EL (cell line): ENCODE results near the gene TMEM201.

ENCODE experiments used
- DNase-seq: peaks from one replicate; pipeline ENCODE4 v3.0.0-alpha.2; 2016

Gene TMEM201

DNA sequence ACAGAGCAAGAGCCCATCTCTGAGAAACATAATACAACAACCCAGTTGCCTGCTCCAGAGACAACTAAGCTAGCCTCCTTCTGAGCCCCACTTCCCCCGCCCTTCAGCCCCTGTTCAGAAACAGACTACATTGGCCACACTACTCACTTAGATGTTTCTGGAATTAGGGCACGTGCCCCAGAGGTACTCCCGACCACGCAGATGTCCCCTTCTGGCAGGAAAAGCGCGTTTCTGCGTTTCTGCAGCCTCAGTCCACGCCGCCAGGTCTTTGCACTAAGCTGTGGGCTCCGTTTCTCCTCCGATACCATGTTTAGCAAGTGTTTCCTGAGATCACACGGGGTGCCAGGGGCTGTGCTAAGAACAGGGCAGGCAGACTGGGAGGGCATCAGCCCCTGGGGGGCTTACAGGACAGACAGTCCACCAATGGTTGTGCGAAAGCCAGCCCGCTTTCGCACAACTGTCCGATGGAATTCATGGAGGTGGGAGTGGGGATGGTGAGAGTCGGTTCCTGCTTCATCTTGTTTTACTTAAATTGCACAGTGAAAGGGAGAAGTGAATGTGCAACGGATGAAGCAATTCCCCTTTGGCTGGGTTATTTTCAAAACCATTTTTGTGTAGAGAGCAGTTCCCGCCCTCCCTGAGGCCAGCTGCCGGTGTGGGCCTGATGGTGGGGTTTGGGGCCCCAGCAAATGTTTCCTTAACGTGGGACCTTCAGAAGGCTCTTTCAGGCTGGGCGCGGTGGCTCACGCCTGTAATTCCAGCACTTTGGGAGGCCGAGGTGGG, 65.5 kb downstream of the TMEM201 start:
- no peak for DNase-seq

- no peak for DNase-seq
These were observed 66.4 kb downstream of the TMEM201 start for GRCh38 chr1:9654834-9655723.

- DNase-seq = no peak
These were observed 67.1 kb downstream of the TMEM201 start for GRCh38 chr1:9655836-9656235.

GRCh38 chr1:9657521-9658032, 68.9 kb downstream of the TMEM201 start:
- DNase-seq = no peak

GRCh38 chr1:9658199-9658598, 69.5 kb downstream of the TMEM201 start:
- no peak for DNase-seq

GRCh38 chr1:9659328-9659727, 70.6 kb downstream of the TMEM201 start:
- peak; percentile 93 for DNase-seq

- no peak for DNase-seq
These were observed 74.5 kb downstream of the TMEM201 start for GRCh38 chr1:9663257-9663656.
